Sigmoid colon (tissue), 7 donors: ENCODE results near the gene CHI3L2. TPM values are rescaled to one million over a fixed set of nuclear protein-coding genes. Genes with fewer than 3 reads are reported as not detected.

Experiments
- DNase-seq: peaks from one replicate; pipeline ENCODE4 v3.0.0-alpha.2; 2019
- H3K27ac ChIP-seq, 4 donors: fragments of 200-600 bp; sonication (generic); one replicate each; pipeline ENCODE4 v1.5.1; 2016 to 2019; ENCODE audit warnings: mild to moderate bottlenecking in 1 of 4
- H3K27me3 ChIP-seq, 3 donors: fragments of 200-600 bp; sonication (generic); one replicate each; pipeline ENCODE4 v1.5.1; 2019; ENCODE audit warnings: mild to moderate bottlenecking in 1 of 3
- H3K36me3 ChIP-seq, 4 donors: fragments of 200-600 bp; sonication (generic); one replicate each; pipeline ENCODE4 v1.5.1; 2016 to 2019
- H3K4me1 ChIP-seq, 4 donors: fragments of 200-600 bp; sonication (generic); one replicate each; pipeline ENCODE4 v1.5.1; 2017 to 2019
- H3K4me3 ChIP-seq, 4 donors: fragments of 200-600 bp; sonication (generic); one replicate each; pipeline ENCODE4 v1.5.1; 2017 to 2019; ENCODE audit warnings: mild to moderate bottlenecking in 2 of 4, moderate library complexity in 1 of 4
- H3K9me3 ChIP-seq, 4 donors: fragments of 200-600 bp in 3 of 4; sonication (generic) in 3 of 4; one replicate each; pipeline versions ENCODE4 v1.5.1 to v1.6.1; 2013 to 2019
- EP300 ChIP-seq, 4 donors: sonication (generic); formaldehyde crosslinking; IDR thresholded peaks; one replicate each; pipeline ENCODE4 v1.6.1; 2017; ENCODE audit warnings: antibody characterized with exemption in 4 of 4
- POLR2A ChIP-seq, 2 donors: fragments of 450-650 bp; IDR thresholded peaks; one replicate each; pipeline ENCODE4 v1.6.1; 2016; ENCODE audit warnings: antibody characterized with exemption in 2 of 2, mild to moderate bottlenecking in 2 of 2, moderate library complexity in 2 of 2
- POLR2AphosphoS5 ChIP-seq, 4 donors: sonication (generic); formaldehyde crosslinking; IDR thresholded peaks; one replicate each; pipeline ENCODE4 v1.6.1; 2017; ENCODE audit warnings: antibody characterized with exemption in 4 of 4
- WGBS, 2 donors: extraction: QIAGEN DNeasy Blood & Tissue Kit; methylation state at CpG; one replicate each; pipeline ENCODE4 v1.1.7; 2013; 5-methylcytosine and 5-hydroxymethylcytosine counted together
- intact Hi-C: fragments of 100-400 bp; cut with DNase I; formaldehyde crosslinking; loops from one replicate; pipeline ENCODE4 v1.15.1; 2023
- polyA plus RNA-seq, 3 donors: library from polyadenylated mRNA; stranded (reverse); fragments of 200-250 nt; gene quantifications; one replicate each; pipeline ENCODE4 v1.2.3, GENCODE V29; 2013
- total RNA-seq, 4 donors: library from RNA; depleted of rRNA; stranded (reverse); fragments of >200 nt; gene quantifications; one replicate each; pipeline ENCODE4 v1.1.0, GENCODE V29; 2016
- TF ChIP-seq, protein P1 (sequence below), 4 experiments: fragments of 450-650 bp in 3 of 4; fragments of 200-600 bp in 1 of 4; IDR thresholded peaks; one replicate each; pipeline ENCODE4 v1.5.1; 2016 to 2019; ENCODE audit warnings: antibody characterized with exemption in 4 of 4, mild to moderate bottlenecking in 3 of 4, moderate library complexity in 2 of 4
- donor health status: healthy with polysubstance abuse.
- donor health status: Bipolar disorder and iron deficiency.
- donor health status: healthy.

Gene CHI3L2
- total and polyA plus RNA-seq, 7 donors, result 0.71 to 11.0 (median 2.2) TPM; not detected in 3

DNA sequence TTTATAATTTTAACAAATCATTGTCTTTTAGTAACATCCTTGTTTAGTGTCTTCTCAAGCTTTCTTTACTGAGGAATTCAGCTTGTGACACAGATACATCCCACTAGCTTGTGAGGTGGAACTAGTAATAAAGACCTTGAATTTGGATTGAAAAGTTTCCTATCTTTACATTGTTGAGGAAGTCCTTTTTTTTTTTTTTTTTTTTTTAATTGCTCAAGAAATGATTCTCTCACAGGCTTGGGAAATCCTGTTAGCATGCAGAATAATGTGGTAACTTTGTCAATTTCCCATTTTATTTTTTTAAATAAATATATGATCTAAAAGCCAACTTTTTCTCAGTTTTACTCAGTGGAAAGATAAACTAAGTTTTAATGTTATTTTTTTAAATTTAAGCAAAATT, 42.9 kb upstream of the CHI3L2 start:
- TF ChIP-seq POLR2AphosphoS5 (IDR thresholded peaks at IDR 0.05) (no peak), POLR2A (IDR thresholded peaks at IDR 0.05) (no peak), EP300 (IDR thresholded peaks at IDR 0.05) (no peak)
- TF ChIP-seq, protein P1, sequence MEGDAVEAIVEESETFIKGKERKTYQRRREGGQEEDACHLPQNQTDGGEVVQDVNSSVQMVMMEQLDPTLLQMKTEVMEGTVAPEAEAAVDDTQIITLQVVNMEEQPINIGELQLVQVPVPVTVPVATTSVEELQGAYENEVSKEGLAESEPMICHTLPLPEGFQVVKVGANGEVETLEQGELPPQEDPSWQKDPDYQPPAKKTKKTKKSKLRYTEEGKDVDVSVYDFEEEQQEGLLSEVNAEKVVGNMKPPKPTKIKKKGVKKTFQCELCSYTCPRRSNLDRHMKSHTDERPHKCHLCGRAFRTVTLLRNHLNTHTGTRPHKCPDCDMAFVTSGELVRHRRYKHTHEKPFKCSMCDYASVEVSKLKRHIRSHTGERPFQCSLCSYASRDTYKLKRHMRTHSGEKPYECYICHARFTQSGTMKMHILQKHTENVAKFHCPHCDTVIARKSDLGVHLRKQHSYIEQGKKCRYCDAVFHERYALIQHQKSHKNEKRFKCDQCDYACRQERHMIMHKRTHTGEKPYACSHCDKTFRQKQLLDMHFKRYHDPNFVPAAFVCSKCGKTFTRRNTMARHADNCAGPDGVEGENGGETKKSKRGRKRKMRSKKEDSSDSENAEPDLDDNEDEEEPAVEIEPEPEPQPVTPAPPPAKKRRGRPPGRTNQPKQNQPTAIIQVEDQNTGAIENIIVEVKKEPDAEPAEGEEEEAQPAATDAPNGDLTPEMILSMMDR (IDR thresholded peaks at IDR 0.05), result no peak
- intact Hi-C loops, result no loop called here
- no peak overlapping the region for H3K27ac ChIP-seq
- H3K4me3 ChIP-seq, result no peak overlapping the region
- no peak for DNase-seq
- no peaks in the 10 kb centered on the region for H3K4me1 ChIP-seq
- H3K27me3 ChIP-seq, result no peaks in the 10 kb centered on the region
- peaks cover 16 to 67% (median 19%) of the 10 kb centered on the region in 4 donors for H3K36me3 ChIP-seq
- no peaks in the 10 kb centered on the region for H3K9me3 ChIP-seq

DNA sequence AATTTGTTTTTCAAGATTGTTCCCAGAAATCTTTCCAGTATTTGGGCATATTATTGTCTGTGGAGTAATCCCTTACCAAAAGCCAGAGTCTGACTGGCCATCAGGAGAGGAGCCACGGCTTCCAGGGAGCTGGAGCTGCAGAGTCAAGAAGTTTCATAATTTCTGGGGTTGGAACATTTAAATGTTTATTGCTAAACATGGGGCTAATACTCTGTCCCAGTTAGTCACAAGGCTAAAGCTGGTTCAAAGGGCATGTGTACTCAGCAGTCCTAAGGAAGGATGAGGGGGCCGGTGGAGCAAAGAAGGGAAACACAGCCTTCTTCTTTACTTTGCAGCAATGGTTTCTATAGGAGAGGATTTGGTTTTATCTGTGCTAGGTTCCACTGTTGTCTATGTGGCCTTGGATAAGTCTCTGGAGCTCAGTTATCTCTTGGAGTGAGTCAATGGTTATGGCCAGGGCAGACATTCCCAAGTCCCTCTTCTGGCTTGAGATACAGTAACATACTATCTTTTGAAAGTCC, 36.5 kb upstream of the CHI3L2 start:
- no peaks in the 10 kb centered on the region for H3K27me3 ChIP-seq
- no peak for DNase-seq
- H3K9me3 ChIP-seq, result no peaks in the 10 kb centered on the region
- WGBS, 2 donors, result 43 to 64% methylated on average over 2 of the region's 2 CpGs
- H3K4me1 ChIP-seq, result peaks cover 0 to 18% (median 13%) of the 10 kb centered on the region in 4 donors
- H3K4me3 ChIP-seq, result no peak overlapping the region
- intact Hi-C loops, result no loop called here
- peaks cover 11 to 33% (median 13%) of the 10 kb centered on the region in 4 donors for H3K36me3 ChIP-seq
- peak overlapping the region in 3 of 4 donors; percentile 14 to 19 (median 17) for H3K27ac ChIP-seq
- TF ChIP-seq EP300 (IDR thresholded peaks at IDR 0.05) (no peak), POLR2AphosphoS5 (IDR thresholded peaks at IDR 0.05) (peak in 2 of 4 donors; percentile 13 to 31)

DNA sequence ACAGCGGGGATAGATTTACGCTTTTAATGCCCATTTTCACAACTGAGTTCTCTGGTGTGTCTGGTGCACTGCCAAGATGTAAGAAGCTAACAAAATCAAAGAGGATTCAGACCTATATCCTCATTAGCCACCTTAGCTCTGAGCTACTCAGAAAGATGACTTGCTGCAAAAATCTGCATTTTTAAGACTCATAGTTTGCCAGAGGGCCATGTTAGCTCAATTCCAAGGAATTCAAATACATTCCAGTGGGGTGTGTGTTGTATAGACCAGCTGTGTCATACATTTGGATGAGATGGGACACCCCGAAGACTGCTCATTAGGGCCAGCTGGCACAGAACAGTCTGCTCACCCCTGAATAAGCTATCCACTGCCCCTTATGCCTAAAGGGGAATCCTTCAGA, 36.0 kb upstream of the CHI3L2 start:
- no peaks in the 10 kb centered on the region for H3K9me3 ChIP-seq
- peaks cover 11 to 28% (median 13%) of the 10 kb centered on the region in 4 donors for H3K36me3 ChIP-seq
- no peak overlapping the region for H3K4me3 ChIP-seq
- DNase-seq, result no peak
- no peaks in the 10 kb centered on the region for H3K27me3 ChIP-seq
- intact Hi-C loops, result no loop called here
- peaks cover 0 to 18% (median 13%) of the 10 kb centered on the region in 4 donors for H3K4me1 ChIP-seq
- TF ChIP-seq POLR2A (IDR thresholded peaks at IDR 0.05) (no peak), POLR2AphosphoS5 (IDR thresholded peaks at IDR 0.05) (no peak), EP300 (IDR thresholded peaks at IDR 0.05) (no peak)
- TF ChIP-seq, protein P1 (IDR thresholded peaks at IDR 0.05), result no peak
- peak overlapping the region in 1 of 4 donors; percentile 19 for H3K27ac ChIP-seq
- 61 to 87% methylated on average over 3 of the region's 3 CpGs for WGBS, 2 donors

DNA sequence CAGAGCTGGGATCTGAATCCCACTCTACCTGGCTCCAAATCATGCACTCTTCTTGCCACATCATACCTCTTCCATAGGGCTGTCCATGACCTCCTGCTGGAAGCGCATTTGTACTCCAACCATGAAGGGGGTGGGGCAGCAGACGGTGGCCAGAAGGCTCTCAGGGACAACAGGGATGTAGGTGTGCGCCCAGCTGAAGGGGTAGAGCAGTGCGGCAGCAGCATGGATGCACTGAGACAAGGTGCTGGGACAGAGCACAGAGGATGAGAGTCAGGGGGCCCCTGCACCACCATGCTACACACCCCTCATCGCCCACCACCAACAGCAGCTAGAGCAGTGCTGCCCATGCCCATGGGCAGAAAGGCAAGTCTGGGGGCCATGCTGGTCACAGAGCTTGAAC, 35.4 kb upstream of the CHI3L2 start:
- TF ChIP-seq, protein P1 (IDR thresholded peaks at IDR 0.05), result no peak
- no peak for TF ChIP-seq POLR2AphosphoS5 (IDR thresholded peaks at IDR 0.05)
- no peak for TF ChIP-seq POLR2A (IDR thresholded peaks at IDR 0.05)
- no peak for TF ChIP-seq EP300 (IDR thresholded peaks at IDR 0.05)
- DNase-seq, result no peak
- H3K4me1 ChIP-seq, result peaks cover 0 to 18% (median 13%) of the 10 kb centered on the region in 4 donors
- H3K4me3 ChIP-seq, result no peak overlapping the region
- H3K9me3 ChIP-seq, result no peaks in the 10 kb centered on the region
- H3K27ac ChIP-seq, result no peak overlapping the region
- intact Hi-C loops, result no loop called here
- H3K36me3 ChIP-seq, result peaks cover 6 to 22% (median 13%) of the 10 kb centered on the region in 4 donors
- H3K27me3 ChIP-seq, result no peaks in the 10 kb centered on the region
- 93 to 97% methylated on average over 5 of the region's 5 CpGs for WGBS, 2 donors

DNA sequence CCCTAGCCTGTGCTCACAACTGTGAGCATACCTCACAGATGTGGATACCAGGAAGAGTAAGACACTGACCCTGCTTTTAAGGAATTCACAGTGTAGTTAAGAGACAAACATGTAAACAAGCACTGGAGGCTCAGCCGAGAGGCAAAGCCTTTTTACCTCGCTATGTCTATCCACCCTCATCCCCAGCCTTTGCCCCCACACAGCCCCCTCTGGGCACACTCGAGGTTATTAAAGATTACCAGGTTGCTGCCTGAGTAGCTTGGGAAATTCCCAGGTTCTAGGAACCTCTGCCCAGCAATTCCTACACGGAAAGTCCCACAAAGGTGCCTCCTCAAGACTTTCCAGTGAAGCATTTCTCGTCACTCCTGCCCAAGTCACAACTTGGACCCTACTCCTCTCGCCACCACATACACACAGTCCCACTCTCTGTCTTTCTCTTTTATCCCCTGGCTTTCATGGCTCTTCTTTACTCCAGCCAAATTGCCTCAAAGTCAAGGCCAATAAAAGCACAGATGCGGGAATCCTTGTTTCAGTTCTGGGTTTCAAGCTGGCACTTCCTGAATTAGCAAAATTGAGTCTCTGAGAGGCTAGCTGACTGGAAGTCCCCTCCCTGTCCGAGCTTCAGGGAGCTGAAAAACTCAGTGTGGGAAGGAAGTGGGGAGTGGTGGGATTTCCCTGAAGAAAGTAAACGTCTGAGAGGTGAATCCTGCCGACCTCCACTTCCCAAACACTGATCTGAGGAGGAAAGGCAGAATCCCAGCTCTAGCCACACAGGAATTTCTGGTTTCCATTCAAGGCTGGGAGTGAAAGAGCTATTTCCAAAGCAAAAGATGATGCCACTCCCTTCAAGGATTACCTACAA, 34.6 kb upstream of the CHI3L2 start:
- DNase-seq, result no peak
- TF ChIP-seq, protein P1 (IDR thresholded peaks at IDR 0.05), result no peak
- TF ChIP-seq POLR2AphosphoS5 (IDR thresholded peaks at IDR 0.05), result no peak
- TF ChIP-seq POLR2A (IDR thresholded peaks at IDR 0.05), result no peak
- no peak for TF ChIP-seq EP300 (IDR thresholded peaks at IDR 0.05)
- H3K27me3 ChIP-seq, result no peaks in the 10 kb centered on the region
- no peak overlapping the region for H3K4me3 ChIP-seq
- intact Hi-C loops, result no loop called here
- no peaks in the 10 kb centered on the region for H3K9me3 ChIP-seq
- peaks cover 0 to 18% (median 13%) of the 10 kb centered on the region in 4 donors for H3K4me1 ChIP-seq
- WGBS, 2 donors, result 32 to 38% methylated on average over 10 of the region's 10 CpGs
- H3K36me3 ChIP-seq, result peaks cover 0 to 14% (median 8%) of the 10 kb centered on the region in 4 donors
- H3K27ac ChIP-seq, result peak overlapping the region in 3 of 4 donors; percentile 9 to 54 (median 13)
